Body of pancreas (tissue), 4 donors: Measurements from ENCODE around the gene SOCS1.

Experiments
- CTCF ChIP-seq, 7 experiments: fragments of 450-650 bp in 4 of 7; fragments of 200-600 bp in 3 of 7; sonication (generic) in 3 of 7; IDR thresholded peaks; one replicate each; pipeline ENCODE4 v1.5.1; 2016 to 2019; ENCODE audit warnings: antibody characterized with exemption in 7 of 7
- POLR2A ChIP-seq, 3 donors: fragments of 450-650 bp; IDR thresholded peaks; one replicate each; pipeline ENCODE4 v1.6.1; 2016; ENCODE audit warnings: antibody characterized with exemption in 3 of 3, mild to moderate bottlenecking in 2 of 3

GRCh38 chr16:11295672-11296071 lies 39.7 kb upstream of the SOCS1 start:
- no peak for TF ChIP-seq CTCF (IDR thresholded peaks at IDR 0.05)
- TF ChIP-seq POLR2A (IDR thresholded peaks at IDR 0.05): no peak
